Activated CD4-positive, alpha-beta T cell treated with anti-CD3 and anti-CD28 coated beads, Interleukin-2, Interleukin-6, amounts not matched to agents 100 ng/mL and 50 ng/mL, durations not matched to agents 16 hours and 8 hours (primary cell): Measurements from ENCODE around the gene ELOVL6.
"Not testable (repeated sequence)": the region's sequence is repeated elsewhere in the genome, so short reads cannot be mapped to it uniquely, and the experiment has no call there.

Experiments used
- DNase-seq: peaks from one replicate; pipeline ENCODE4 v3.0.0-alpha.2; 2020

Gene ELOVL6

GRCh38 chr4:110198435-110199416 lies at the start of gene ELOVL6:
Gene ELOVL6 (minus strand): TSS chr4:110198615. CDS start chr4:110198335, 280 bp downstream.
- DNase-seq = peak; percentile 51

- DNase-seq = no peak
These were observed 49.7 kb upstream of the ELOVL6 start for GRCh38 chr4:110248100-110248499.

GRCh38 chr4:110247591-110247990 lies 49.2 kb upstream of the ELOVL6 start:
- DNase-seq = no peak

- no peak for DNase-seq
These were observed 47.2 kb upstream of the ELOVL6 start for GRCh38 chr4:110245577-110245976.

- DNase-seq = no peak
These were observed 37.9 kb upstream of the ELOVL6 start for GRCh38 chr4:110236324-110236723.

- not testable (repeated sequence) for DNase-seq
These were observed 35.2 kb upstream of the ELOVL6 start for GRCh38 chr4:110233581-110233980.

GRCh38 chr4:110231869-110232268 lies 33.5 kb upstream of the ELOVL6 start:
- DNase-seq = no peak

GRCh38 chr4:110229266-110229665 lies 30.9 kb upstream of the ELOVL6 start:
- DNase-seq = no peak

GRCh38 chr4:110224812-110225211 lies 26.4 kb upstream of the ELOVL6 start:
- no peak for DNase-seq

GRCh38 chr4:110224142-110224541 lies 25.7 kb upstream of the ELOVL6 start:
- DNase-seq = no peak

- DNase-seq = not testable (repeated sequence)
These were observed 20.5 kb upstream of the ELOVL6 start for GRCh38 chr4:110218935-110219334.

GRCh38 chr4:110217181-110217580 lies 18.8 kb upstream of the ELOVL6 start:
- DNase-seq = not testable (repeated sequence)

GRCh38 chr4:110216129-110216528 lies 17.7 kb upstream of the ELOVL6 start:
- DNase-seq = no peak

- DNase-seq = no peak
These were observed 13.3 kb upstream of the ELOVL6 start for GRCh38 chr4:110211770-110212061.

GRCh38 chr4:110211007-110211769 lies 12.8 kb upstream of the ELOVL6 start:
- peak; percentile 36 for DNase-seq

GRCh38 chr4:110208419-110208818 lies 10.0 kb upstream of the ELOVL6 start:
- no peak for DNase-seq

GRCh38 chr4:110207233-110207632 lies 8.8 kb upstream of the ELOVL6 start:
- DNase-seq = no peak

GRCh38 chr4:110202024-110202423 lies 3.6 kb upstream of the ELOVL6 start:
- no peak for DNase-seq

- no peak for DNase-seq
These were observed 3.1 kb upstream of the ELOVL6 start for GRCh38 chr4:110201502-110201901.

- DNase-seq = no peak
These were observed 2.3 kb upstream of the ELOVL6 start for GRCh38 chr4:110200689-110201088.

- no peak for DNase-seq
These were observed 373 bp downstream of the ELOVL6 start for GRCh38 chr4:110198049-110198434.

GRCh38 chr4:110197529-110198042 lies 829 bp downstream of the ELOVL6 start:
- DNase-seq = peak; percentile 74

GRCh38 chr4:110196871-110197528 lies 1.4 kb downstream of the ELOVL6 start:
- peak; percentile 67 for DNase-seq
